K562 (cell line): ENCODE measurements around the gene ANKRD23. TPM values are rescaled to one million over a fixed set of nuclear protein-coding genes. Genes with fewer than 3 reads are reported as not detected.
A peak's percentile ranks its signal among the peaks of the same experiment; 100 is the strongest.

ENCODE experiments used
- ATAC-seq: fragments of 200-7000 bp; cut with Tn5 transposase; 3 replicates; pipeline ENCODE4 v1.9.1; 2020; ENCODE audit warnings: moderate library complexity
- BruUV-seq: library from RNA; stranded (reverse); fragments of 400-500 nt; replicated peaks from 2 replicates; lab custom pipeline; 2021; lab: Mats Ljungman, UMichigan
- CTCF ChIA-PET: fragments of 300-600 bp; formaldehyde crosslinking; extraction: SDS; loops from one replicate; lab custom pipeline; 2021; ENCODE audit warnings: low intra/inter-chr PET ratio; lab: Yijun Ruan, JAX
- POLR2A ChIA-PET: fragments of 300-600, 350-650 bp; sonication (Branson Sonifier 250); formaldehyde crosslinking; extraction: SDS; loops from one replicate; lab custom pipeline; 2021; ENCODE audit warnings: antibody characterized with exemption, inconsistent platforms; lab: Yijun Ruan, JAX
- DNase-seq, 4 experiments: peaks; one replicate each; pipeline versions ENCODE4 v3.0.0 to v3.0.0-alpha.2; 2011 to 2018; ENCODE audit warnings: low spot score in 3 of 4, mixed read lengths in 3 of 4; ENCODE audit errors: extremely low read depth in 1 of 4
- FAIRE-seq: peaks from 2 replicates; lab custom pipeline; 2011; peaks lifted over from hg19 to GRCh38; lab: Jason Lieb, UNC
- H2AFZ ChIP-seq: 2 replicates; pipeline ENCODE4 v1.6.0; 2011; ENCODE audit warnings: low read depth, low read length, control low read depth, inconsistent platforms
- H3K27ac ChIP-seq: fragments of 200-600 bp; 3 replicates; pipeline ENCODE4 v1.8.0; 2011; ENCODE audit warnings: low read depth, mild to moderate bottlenecking, control low read depth, inconsistent platforms, low read length, moderate library complexity, mixed read lengths; ENCODE audit errors: extremely low read depth
- H3K27me3 ChIP-seq, 2 experiments: fragments of 300-600 bp in 1 of 2; 2 replicates in 1 of 2; 3 replicates in 1 of 2; pipeline versions ENCODE4 v1.6.0 to v1.8.0; 2011; ENCODE audit warnings: inconsistent platforms in 2 of 2, low read length in 2 of 2, mild to moderate bottlenecking in 1 of 2, mixed read lengths in 1 of 2, moderate library complexity in 1 of 2; ENCODE audit not compliant: control insufficient read depth in 2 of 2, insufficient read depth in 2 of 2
- H3K36me3 ChIP-seq: fragments of 300-600 bp; 3 replicates; pipeline ENCODE4 v1.8.0; 2011; ENCODE audit warnings: mild to moderate bottlenecking, low read length, inconsistent platforms; ENCODE audit not compliant: control insufficient read depth, insufficient read depth
- H3K4me1 ChIP-seq, 2 experiments: fragments of 200-600 bp in 1 of 2; replicated peaks in 1 of 2; 2 replicates in 1 of 2; 3 replicates in 1 of 2; pipeline versions ENCODE4 v1.5.1 to v1.8.0; 2011; ENCODE audit warnings: inconsistent platforms in 2 of 2, low read length in 2 of 2, mild to moderate bottlenecking in 1 of 2, mixed read lengths in 1 of 2, moderate library complexity in 1 of 2; ENCODE audit not compliant: control insufficient read depth in 2 of 2, insufficient read depth in 2 of 2
- H3K4me2 ChIP-seq: 2 replicates; pipeline ENCODE4 v1.6.1; 2011; ENCODE audit warnings: low read length, control low read depth, inconsistent platforms, mixed read lengths; ENCODE audit not compliant: insufficient read depth
- H3K4me3 ChIP-seq: fragments of 200-600 bp; sonication (generic), shearing (Covaris generic); 2 replicates; pipeline ENCODE4 v1.5.1; 2016; ENCODE audit warnings: control low read depth, inconsistent platforms
- H3K79me2 ChIP-seq: fragments of 200-600 bp; 3 replicates; pipeline ENCODE4 v1.8.0; 2011; ENCODE audit warnings: low read length, inconsistent platforms; ENCODE audit not compliant: control insufficient read depth, insufficient read depth
- H3K9ac ChIP-seq, 2 experiments: 2 replicates each; pipeline versions ENCODE4 v1.6.0 to v1.6.1; 2011; ENCODE audit warnings: low read depth in 2 of 2, low read length in 2 of 2, control low read depth in 1 of 2, inconsistent platforms in 1 of 2, mild to moderate bottlenecking in 1 of 2, mixed read lengths in 1 of 2; ENCODE audit not compliant: insufficient read depth in 1 of 2
- H3K9me1 ChIP-seq: one replicate; pipeline ENCODE4 v1.6.0; 2011; ENCODE audit warnings: inconsistent platforms, mild to moderate bottlenecking, low read length, moderate library complexity; ENCODE audit not compliant: control insufficient read depth, insufficient read depth
- H3K9me3 ChIP-seq: replicated peaks from 2 replicates; pipeline ENCODE4 v1.5.1; 2011; ENCODE audit warnings: low read depth, low read length, inconsistent platforms; ENCODE audit not compliant: control insufficient read depth, insufficient read depth
- H4K20me1 ChIP-seq: replicated peaks from 2 replicates; pipeline ENCODE4 v1.6.1; 2011; ENCODE audit warnings: low read length, inconsistent platforms, mixed read lengths; ENCODE audit not compliant: control insufficient read depth, insufficient read depth
- HNRNPK ChIP-seq: fragments of 200-400 bp; formaldehyde crosslinking; IDR thresholded peaks from one replicate; pipeline ENCODE4 v1.6.1; 2018; ENCODE audit warnings: mild to moderate bottlenecking, low read depth, low read length; ENCODE audit not compliant: poor library complexity, severe bottlenecking
- POLR2G ChIP-seq: fragments of 200-400 bp; formaldehyde crosslinking; IDR thresholded peaks from 2 replicates; pipeline ENCODE4 v1.6.1; 2017; ENCODE audit warnings: low read depth, mild to moderate bottlenecking, antibody characterized with exemption, low read length, moderate library complexity
- RBM22 ChIP-seq: fragments of 200-400 bp; formaldehyde crosslinking; IDR thresholded peaks from 2 replicates; pipeline ENCODE4 v1.6.1; 2018; ENCODE audit warnings: low read length, low read depth; ENCODE audit not compliant: poor library complexity, severe bottlenecking
- ZC3H8 ChIP-seq: fragments of 450-650 bp; IDR thresholded peaks from 2 replicates; pipeline ENCODE4 v1.6.1; 2017
- WGBS: fragments of 100-300 bp; shearing (Covaris generic); methylation state at CpG from one replicate; pipeline ENCODE4 v1.1.6; 2016; ENCODE audit warnings: low coverage, mixed read lengths; ENCODE audit not compliant: insufficient coverage; ENCODE audit errors: missing lambda C conversion rate; 5-methylcytosine and 5-hydroxymethylcytosine counted together
- in situ Hi-C: fragments of 300-500 bp; cut with MboI; formaldehyde crosslinking; loops from 4 replicates; pipeline ENCODE4 v1.15.0; 2018; ENCODE audit warnings: inconsistent platforms, mixed read lengths
- intact Hi-C: fragments of 100-400 bp; cut with micrococcal nuclease; formaldehyde crosslinking; loops from 2 replicates; pipeline ENCODE4 v1.14.2; 2022
- polyA plus RNA-seq, 8 experiments: library from polyadenylated mRNA; depleted of rRNA in 4 of 8; stranded (reverse) in 5 of 8; unstranded in 3 of 8; fragments of >200 nt; fragmentation: Nextera tagmentation in 2 of 8; fragmentation: Illumina TruSeq in 1 of 8; extraction: Ambion mirVana in 2 of 8; extraction: Trizol in 1 of 8; gene quantifications; 2 replicates each; pipeline versions ENCODE4 v1.2.1 to v1.2.3, GENCODE V29; 2011 to 2014; ENCODE audit warnings: inconsistent platforms in 1 of 8, missing spikeins in 1 of 8
- total RNA-seq, 7 experiments: library from RNA; depleted of rRNA in 6 of 7; stranded (reverse); fragments of >200 nt in 6 of 7; fragmentation: Illumina TruSeq in 2 of 7; extraction: Trizol in 2 of 7; gene quantifications; 2 replicates each; pipeline versions ENCODE4 v1.2.1 to v1.2.3, GENCODE V29; 2011 to 2021; ENCODE audit warnings: low replicate concordance in 1 of 7
- TF ChIP-seq, protein P1 (sequence below): fragments of 450-650 bp; IDR thresholded peaks from one replicate; pipeline ENCODE4 v1.6.1; 2018; ENCODE audit warnings: mild to moderate bottlenecking, moderate library complexity; ENCODE audit not compliant: partially characterized antibody

Gene ANKRD23
- total and polyA plus RNA-seq, 9 of the 15 experiments (the other 6 are each of a cell fraction or from before 2014, with no cell fraction given): 0.32 to 4.8 (median 2.8) TPM

DNA sequence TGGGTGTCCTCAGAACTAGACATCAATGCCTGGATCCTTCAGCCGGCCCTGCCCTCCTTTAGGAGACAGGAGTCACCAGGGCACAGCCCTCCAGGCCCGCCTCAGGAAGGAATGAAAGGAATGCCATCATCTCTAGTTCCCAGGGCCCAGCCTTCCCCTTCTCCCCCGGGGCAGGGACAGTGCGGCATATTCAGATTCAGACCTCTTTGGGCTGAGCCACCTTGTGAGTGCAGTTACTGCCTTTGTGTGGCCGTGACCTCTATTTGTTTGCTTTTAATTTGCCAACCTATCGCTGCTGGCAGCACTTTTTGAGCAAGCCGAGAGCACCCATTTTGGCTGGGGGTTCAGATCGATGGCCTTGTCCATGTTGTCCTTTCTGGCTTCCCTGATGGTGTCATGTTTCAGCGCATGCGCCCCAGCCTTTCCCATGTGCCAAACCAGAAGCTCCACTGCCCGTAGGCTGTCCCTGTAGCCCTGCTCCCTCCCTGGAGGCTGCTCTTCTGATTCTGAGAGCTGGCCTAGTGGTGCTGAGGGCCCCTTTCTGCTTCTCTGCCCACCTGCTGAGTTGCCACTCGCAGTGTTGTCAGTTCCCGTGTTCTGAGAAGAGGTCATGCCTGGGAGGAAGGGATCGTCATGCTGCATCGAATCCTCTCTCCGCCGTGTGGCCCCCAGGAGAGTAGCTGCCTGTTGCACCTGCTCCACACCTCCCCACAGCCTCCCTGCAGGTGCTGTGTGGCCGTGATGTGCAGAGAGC, 10.9 kb downstream of the ANKRD23 start:
- no peaks in the 10 kb centered on the region for H3K9me1 ChIP-seq
- no peak overlapping the region for H3K27ac ChIP-seq
- 0 out of 2 replicates have a peak, but pooled peaks cover 7% of the 10 kb centered on the region for H4K20me1 ChIP-seq
- intact Hi-C loops: no loop called here
- H2AFZ ChIP-seq: no peak overlapping the region
- 0 out of 2 replicates have a peak, but pooled peaks have one; percentile 12 for TF ChIP-seq POLR2G
- TF ChIP-seq, protein P1, sequence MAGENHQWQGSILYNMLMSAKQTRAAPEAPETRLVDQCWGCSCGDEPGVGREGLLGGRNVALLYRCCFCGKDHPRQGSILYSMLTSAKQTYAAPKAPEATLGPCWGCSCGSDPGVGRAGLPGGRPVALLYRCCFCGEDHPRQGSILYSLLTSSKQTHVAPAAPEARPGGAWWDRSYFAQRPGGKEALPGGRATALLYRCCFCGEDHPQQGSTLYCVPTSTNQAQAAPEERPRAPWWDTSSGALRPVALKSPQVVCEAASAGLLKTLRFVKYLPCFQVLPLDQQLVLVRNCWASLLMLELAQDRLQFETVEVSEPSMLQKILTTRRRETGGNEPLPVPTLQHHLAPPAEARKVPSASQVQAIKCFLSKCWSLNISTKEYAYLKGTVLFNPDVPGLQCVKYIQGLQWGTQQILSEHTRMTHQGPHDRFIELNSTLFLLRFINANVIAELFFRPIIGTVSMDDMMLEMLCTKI: no peak
- peak; percentile 2 for TF ChIP-seq RBM22
- no peak for TF ChIP-seq ZC3H8
- no peak for TF ChIP-seq HNRNPK
- POLR2A ChIA-PET: interaction anchor here (0.6 to 2.1 kb wide), 7 partner anchors 9 to 205 kb away, joined by 3 to 9 read pairs (median 3); partner anchors contain the start of gene ANKRD23
- in situ Hi-C loops: no loop called here
- DNase-seq: no peak
- BruUV-seq: no TSS peak
- FAIRE-seq: no peak
- peak overlapping the region in 1 of 2 experiments; percentile 79; a peak in 2 of 4 replicates for H3K9ac ChIP-seq
- H3K36me3 ChIP-seq: peaks cover 74% of the 10 kb centered on the region
- peaks cover 14 to 16% of the 10 kb centered on the region in 2 experiments; a peak in 4 of 5 replicates for H3K4me1 ChIP-seq
- CTCF ChIA-PET: no interaction called here
- no peaks in the 10 kb centered on the region for H3K27me3 ChIP-seq
- no peak overlapping the region for H3K4me2 ChIP-seq
- H3K4me3 ChIP-seq: no peak overlapping the region
- H3K9me3 ChIP-seq: no peaks in the 10 kb centered on the region
- ATAC-seq: no peak
- H3K79me2 ChIP-seq: no peaks in the 10 kb centered on the region
- WGBS: 80% methylated on average over 17 of the region's 18 CpGs
